GM12801 (cell line): ENCODE results near the gene PIGK.

ENCODE experiments used
- CTCF ChIP-seq: IDR thresholded peaks from one replicate; pipeline ENCODE4 v1.5.1; 2011; ENCODE audit warnings: control low read depth; ENCODE audit not compliant: insufficient read length; ENCODE audit errors: extremely low read depth

The PIGK gene

GRCh38 chr1:77126307-77126706 is 92.9 kb downstream of the PIGK start:
- TF ChIP-seq CTCF: no peak

GRCh38 chr1:77121503-77121902 is 97.7 kb downstream of the PIGK start:
- TF ChIP-seq CTCF: no peak

GRCh38 chr1:77120950-77121349 is 98.3 kb downstream of the PIGK start:
- TF ChIP-seq CTCF: no peak

- TF ChIP-seq CTCF: no peak
These were observed 100.5 kb downstream of the PIGK start for GRCh38 chr1:77118712-77119111.

GRCh38 chr1:77104672-77105071 is 114.6 kb downstream of the PIGK start:
- TF ChIP-seq CTCF: no peak

- TF ChIP-seq CTCF: no peak
These were observed 115.7 kb downstream of the PIGK start for GRCh38 chr1:77103486-77103885.

- TF ChIP-seq CTCF: no peak
These were observed 118.4 kb downstream of the PIGK start for GRCh38 chr1:77100875-77101274.

GRCh38 chr1:77096496-77097255 is 122.6 kb downstream of the PIGK start:
- no peak for TF ChIP-seq CTCF
